Kidney tubule cell (primary cell): ENCODE data around the gene PLXDC1.

Experiments
- DNase-seq: peaks from one replicate; pipeline ENCODE4 v3.0.0-alpha.2; 2018; ENCODE audit warnings: low spot score

PLXDC1 gene

DNA sequence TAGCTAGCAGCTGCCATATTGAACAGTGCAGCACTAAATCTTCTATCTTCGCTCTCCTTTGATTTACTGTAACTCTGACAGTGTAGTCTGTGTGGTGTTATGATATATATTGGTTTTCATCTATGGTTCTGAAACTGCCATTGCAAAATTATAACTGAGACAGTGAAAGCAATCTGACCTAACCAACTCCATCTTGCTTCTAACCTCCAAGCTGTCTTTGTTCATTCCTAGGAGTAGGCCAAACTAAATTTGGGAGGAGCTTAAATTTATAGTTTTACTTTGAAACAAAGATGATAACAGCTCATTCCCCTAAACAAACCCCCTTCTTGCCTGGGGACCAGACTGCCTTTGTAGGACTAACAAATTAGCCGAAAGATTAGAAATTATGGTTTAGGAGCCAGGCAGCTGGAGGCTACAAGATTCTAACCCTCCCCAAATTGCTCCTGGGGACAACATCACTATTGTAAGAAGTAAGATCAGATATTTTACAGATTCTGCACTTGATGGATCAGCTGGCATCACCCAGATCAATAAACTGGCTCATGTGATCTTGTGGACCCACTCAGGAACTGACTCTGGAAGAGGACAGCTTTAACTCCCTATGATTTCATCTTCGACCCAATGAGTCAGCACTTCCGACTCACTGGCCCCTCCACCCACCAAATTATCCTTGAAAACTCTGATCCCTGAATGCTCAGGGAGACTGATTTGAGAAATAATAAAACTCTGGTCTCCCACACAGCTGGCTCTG lies 137.2 kb downstream of the PLXDC1 start:
- peak; percentile 49 for DNase-seq
